Measurements from ENCODE around the gene LGI4. TPM values are rescaled to one million over a fixed set of nuclear protein-coding genes. Genes with fewer than 3 reads are reported as not detected.

The LGI4 gene
- total and polyA plus RNA-seq, 4 donors: 0.18 to 1.5 (median 1.1) TPM

DNA sequence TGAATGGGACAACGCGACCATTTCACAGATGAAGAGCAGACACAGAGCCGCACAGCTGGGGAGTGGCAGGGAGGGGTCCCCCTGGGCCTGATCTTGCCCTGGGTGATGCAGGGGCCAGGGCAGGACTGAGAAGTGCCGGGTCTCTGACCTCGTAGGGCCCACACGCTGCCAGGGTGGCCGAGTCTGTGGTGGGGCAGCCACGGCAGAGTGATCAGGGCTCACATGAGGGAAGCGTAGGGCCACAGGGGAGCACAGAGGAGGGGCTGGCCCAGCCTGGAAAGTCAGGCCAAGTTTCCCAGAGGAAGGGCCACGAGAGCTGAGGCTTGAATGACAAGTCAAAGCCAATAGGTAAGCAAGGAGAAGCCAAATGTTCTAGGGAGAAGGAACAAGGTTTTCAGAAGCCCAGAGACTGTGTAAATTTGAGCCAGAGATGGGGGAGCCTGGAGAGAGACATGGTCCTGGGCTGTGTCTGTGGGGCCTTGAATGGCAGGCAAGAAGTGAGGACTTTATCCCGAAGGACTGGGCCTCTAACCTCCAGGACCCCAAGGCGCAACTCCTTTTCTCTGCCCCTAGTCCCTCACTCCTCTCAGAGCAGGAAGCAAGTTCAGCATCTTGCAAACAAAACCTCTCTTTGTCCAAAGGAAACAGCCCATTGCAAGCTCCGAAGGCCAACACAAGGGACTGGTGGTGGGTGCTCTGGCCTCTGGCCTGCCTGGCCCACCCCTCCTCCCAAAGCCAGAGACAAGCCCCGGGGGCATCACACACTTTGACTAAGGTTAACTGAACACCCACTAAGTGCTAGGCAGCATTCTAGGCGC lies 51.0 kb downstream of the LGI4 start:
- no peak overlapping the region for H3K9ac ChIP-seq (ENCODE audit: low read depth in 1 of 2, low read length in 2 of 2)
- H3K4me1 ChIP-seq (ENCODE audit: control insufficient read depth in 4 of 4, insufficient read depth in 4 of 4, low read length in 3 of 4): peaks cover 8 to 30% (median 23%) of the 10 kb centered on the region in 4 donors
- no peaks in the 10 kb centered on the region for H3K36me3 ChIP-seq (ENCODE audit: control insufficient read depth in 4 of 4, insufficient read depth in 3 of 4, low read depth in 1 of 4, low read length in 3 of 4)
- H3K27ac ChIP-seq (ENCODE audit: low read depth in 1 of 2, low read length in 2 of 2): no peak overlapping the region
- 91% methylated on average over 15 of the region's 15 CpGs for WGBS
- TF ChIP-seq CTCF (IDR thresholded peaks at IDR 0.05; ENCODE audit: low read depth, low read length, missing input control) (no peak), TAF1 (conservative IDR thresholded peaks at IDR 0.05) (no peak)
- no peak for DNase-seq (ENCODE audit: low spot score)
- H3K27me3 ChIP-seq (ENCODE audit: control insufficient read depth in 4 of 4, insufficient read depth in 4 of 4, low read length in 3 of 4): no peaks in the 10 kb centered on the region
- H3K9me3 ChIP-seq (ENCODE audit: control insufficient read depth in 4 of 4, low read length in 3 of 4): no peaks in the 10 kb centered on the region
- no peak overlapping the region for H3K4me3 ChIP-seq (ENCODE audit: low read depth in 1 of 3, low read length in 3 of 3)

- H3K9ac ChIP-seq (ENCODE audit: low read depth in 1 of 2, low read length in 2 of 2): no peak overlapping the region
- H3K9me3 ChIP-seq (ENCODE audit: control insufficient read depth in 4 of 4, low read length in 3 of 4): no peaks in the 10 kb centered on the region
- H3K4me3 ChIP-seq (ENCODE audit: low read depth in 1 of 3, low read length in 3 of 3): no peak overlapping the region
- no peaks in the 10 kb centered on the region for H3K36me3 ChIP-seq (ENCODE audit: control insufficient read depth in 4 of 4, insufficient read depth in 3 of 4, low read depth in 1 of 4, low read length in 3 of 4)
- H3K27ac ChIP-seq (ENCODE audit: low read depth in 1 of 2, low read length in 2 of 2): peak overlapping the region; percentile 53 to 94
- TF ChIP-seq YY1 (IDR thresholded peaks at IDR 0.05): peak; percentile 57
- TF ChIP-seq JUND (IDR thresholded peaks at IDR 0.05): peak in 1 of 2 donors; percentile 11
- no peak for TF ChIP-seq MAX (IDR thresholded peaks at IDR 0.05)
- TF ChIP-seq CTCF (IDR thresholded peaks at IDR 0.05; ENCODE audit: low read depth, low read length, missing input control): no peak
- TF ChIP-seq, protein P1, sequence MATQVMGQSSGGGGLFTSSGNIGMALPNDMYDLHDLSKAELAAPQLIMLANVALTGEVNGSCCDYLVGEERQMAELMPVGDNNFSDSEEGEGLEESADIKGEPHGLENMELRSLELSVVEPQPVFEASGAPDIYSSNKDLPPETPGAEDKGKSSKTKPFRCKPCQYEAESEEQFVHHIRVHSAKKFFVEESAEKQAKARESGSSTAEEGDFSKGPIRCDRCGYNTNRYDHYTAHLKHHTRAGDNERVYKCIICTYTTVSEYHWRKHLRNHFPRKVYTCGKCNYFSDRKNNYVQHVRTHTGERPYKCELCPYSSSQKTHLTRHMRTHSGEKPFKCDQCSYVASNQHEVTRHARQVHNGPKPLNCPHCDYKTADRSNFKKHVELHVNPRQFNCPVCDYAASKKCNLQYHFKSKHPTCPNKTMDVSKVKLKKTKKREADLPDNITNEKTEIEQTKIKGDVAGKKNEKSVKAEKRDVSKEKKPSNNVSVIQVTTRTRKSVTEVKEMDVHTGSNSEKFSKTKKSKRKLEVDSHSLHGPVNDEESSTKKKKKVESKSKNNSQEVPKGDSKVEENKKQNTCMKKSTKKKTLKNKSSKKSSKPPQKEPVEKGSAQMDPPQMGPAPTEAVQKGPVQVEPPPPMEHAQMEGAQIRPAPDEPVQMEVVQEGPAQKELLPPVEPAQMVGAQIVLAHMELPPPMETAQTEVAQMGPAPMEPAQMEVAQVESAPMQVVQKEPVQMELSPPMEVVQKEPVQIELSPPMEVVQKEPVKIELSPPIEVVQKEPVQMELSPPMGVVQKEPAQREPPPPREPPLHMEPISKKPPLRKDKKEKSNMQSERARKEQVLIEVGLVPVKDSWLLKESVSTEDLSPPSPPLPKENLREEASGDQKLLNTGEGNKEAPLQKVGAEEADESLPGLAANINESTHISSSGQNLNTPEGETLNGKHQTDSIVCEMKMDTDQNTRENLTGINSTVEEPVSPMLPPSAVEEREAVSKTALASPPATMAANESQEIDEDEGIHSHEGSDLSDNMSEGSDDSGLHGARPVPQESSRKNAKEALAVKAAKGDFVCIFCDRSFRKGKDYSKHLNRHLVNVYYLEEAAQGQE (IDR thresholded peaks at IDR 0.05): peak; percentile 28
- peak; percentile 15 for TF ChIP-seq HNF4G (IDR thresholded peaks at IDR 0.05)
- TF ChIP-seq FOXA2 (IDR thresholded peaks at IDR 0.05): no peak
- no peak for TF ChIP-seq EGR1 (IDR thresholded peaks at IDR 0.05; ENCODE audit: low read depth in 2 of 2)
- peak; percentile 77 for TF ChIP-seq SP1 (IDR thresholded peaks at IDR 0.05)
- peak; percentile 86 to 89 for TF ChIP-seq RXRA (IDR thresholded peaks at IDR 0.05)
- TF ChIP-seq FOXA1 (IDR thresholded peaks at IDR 0.05): no peak
- peak; percentile 83 for TF ChIP-seq NR2F2 (IDR thresholded peaks at IDR 0.05)
- TF ChIP-seq HNF4A (conservative IDR thresholded peaks at IDR 0.05): peak; percentile 85 to 89
- no peak for TF ChIP-seq RAD21 (IDR thresholded peaks at IDR 0.05)
- TF ChIP-seq, protein P2, sequence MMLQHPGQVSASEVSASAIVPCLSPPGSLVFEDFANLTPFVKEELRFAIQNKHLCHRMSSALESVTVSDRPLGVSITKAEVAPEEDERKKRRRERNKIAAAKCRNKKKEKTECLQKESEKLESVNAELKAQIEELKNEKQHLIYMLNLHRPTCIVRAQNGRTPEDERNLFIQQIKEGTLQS (IDR thresholded peaks at IDR 0.05): no peak
- no peak for TF ChIP-seq TAF1 (conservative IDR thresholded peaks at IDR 0.05)
- no peak for TF ChIP-seq GABPA (IDR thresholded peaks at IDR 0.05 in 1 of 2, conservative IDR thresholded peaks at IDR 0.05 in 1 of 2)
- TF ChIP-seq, protein P3, sequence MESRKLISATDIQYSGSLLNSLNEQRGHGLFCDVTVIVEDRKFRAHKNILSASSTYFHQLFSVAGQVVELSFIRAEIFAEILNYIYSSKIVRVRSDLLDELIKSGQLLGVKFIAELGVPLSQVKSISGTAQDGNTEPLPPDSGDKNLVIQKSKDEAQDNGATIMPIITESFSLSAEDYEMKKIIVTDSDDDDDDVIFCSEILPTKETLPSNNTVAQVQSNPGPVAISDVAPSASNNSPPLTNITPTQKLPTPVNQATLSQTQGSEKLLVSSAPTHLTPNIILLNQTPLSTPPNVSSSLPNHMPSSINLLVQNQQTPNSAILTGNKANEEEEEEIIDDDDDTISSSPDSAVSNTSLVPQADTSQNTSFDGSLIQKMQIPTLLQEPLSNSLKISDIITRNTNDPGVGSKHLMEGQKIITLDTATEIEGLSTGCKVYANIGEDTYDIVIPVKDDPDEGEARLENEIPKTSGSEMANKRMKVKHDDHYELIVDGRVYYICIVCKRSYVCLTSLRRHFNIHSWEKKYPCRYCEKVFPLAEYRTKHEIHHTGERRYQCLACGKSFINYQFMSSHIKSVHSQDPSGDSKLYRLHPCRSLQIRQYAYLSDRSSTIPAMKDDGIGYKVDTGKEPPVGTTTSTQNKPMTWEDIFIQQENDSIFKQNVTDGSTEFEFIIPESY (IDR thresholded peaks at IDR 0.05): no peak
- WGBS: 38% methylated on average over 6 of the region's 6 CpGs
- peaks cover 8 to 20% (median 18%) of the 10 kb centered on the region in 4 donors for H3K4me1 ChIP-seq (ENCODE audit: control insufficient read depth in 4 of 4, insufficient read depth in 4 of 4, low read length in 3 of 4)
- DNase-seq (ENCODE audit: low spot score): no peak
- H3K27me3 ChIP-seq (ENCODE audit: control insufficient read depth in 4 of 4, insufficient read depth in 4 of 4, low read length in 3 of 4): no peaks in the 10 kb centered on the region
Measured at GRCh38 chr19:35081201-35081600, 53.7 kb downstream of the LGI4 start.
